ENCODE results near the gene FHL3.
"Not testable (repeated sequence)": the region's sequence is repeated elsewhere in the genome, so short reads cannot be mapped to it uniquely, and the experiment has no call there.

Gene FHL3

DNA sequence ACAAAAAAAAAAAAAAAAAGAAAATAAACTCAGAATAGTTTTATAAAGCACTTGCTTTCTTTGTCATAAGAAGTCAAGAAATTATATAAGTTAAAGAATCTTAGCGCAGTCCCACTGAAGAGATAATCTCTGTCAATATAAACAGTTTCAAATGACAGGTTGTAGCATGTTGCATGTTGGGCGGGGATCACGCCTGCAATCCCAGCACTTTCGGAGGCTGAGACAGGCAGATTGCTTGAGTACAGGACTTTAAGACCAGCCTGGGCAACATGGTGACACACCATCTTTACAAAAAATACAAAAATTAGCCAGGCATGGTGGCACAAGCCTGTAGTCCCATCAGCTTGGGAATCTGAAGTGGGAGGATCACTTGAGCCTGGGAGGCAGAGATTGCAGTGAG is 40.0 kb downstream of the FHL3 start:
- no peak for TF ChIP-seq CTCF (IDR thresholded peaks at IDR 0.05)
- H3K4me3 ChIP-seq, result no peak overlapping the region
- no peak for DNase-seq (ENCODE audit: low spot score)
- H3K27ac ChIP-seq, result no peak overlapping the region

GRCh38 chr1:37964106-37964505 is 41.2 kb downstream of the FHL3 start:
- DNase-seq (ENCODE audit: low spot score); H3K27ac ChIP-seq; H3K4me3 ChIP-seq: not testable (repeated sequence)

DNA sequence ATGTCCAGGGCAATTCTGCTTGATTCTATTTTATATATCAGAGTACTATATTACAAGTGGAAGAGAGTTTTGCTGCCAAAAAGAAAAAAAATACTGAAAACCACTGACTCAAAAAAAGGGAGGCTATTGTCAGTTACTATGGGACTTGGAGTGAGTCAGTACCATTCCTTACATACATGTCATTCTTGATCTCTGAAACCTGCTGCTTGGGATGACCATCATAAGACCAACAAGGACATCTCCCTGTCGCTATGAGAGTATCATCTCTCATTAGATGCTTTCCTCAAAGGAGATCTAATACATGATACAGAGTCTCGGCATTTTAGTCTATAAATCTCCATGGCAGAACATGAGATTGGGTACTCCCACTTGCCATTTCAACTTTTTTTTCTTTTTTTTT is 46.6 kb downstream of the FHL3 start:
- DNase-seq (ENCODE audit: low spot score), result no peak
- no peak overlapping the region for H3K27ac ChIP-seq
- H3K4me3 ChIP-seq, result no peak overlapping the region
- no peak for TF ChIP-seq CTCF (IDR thresholded peaks at IDR 0.05)

DNA sequence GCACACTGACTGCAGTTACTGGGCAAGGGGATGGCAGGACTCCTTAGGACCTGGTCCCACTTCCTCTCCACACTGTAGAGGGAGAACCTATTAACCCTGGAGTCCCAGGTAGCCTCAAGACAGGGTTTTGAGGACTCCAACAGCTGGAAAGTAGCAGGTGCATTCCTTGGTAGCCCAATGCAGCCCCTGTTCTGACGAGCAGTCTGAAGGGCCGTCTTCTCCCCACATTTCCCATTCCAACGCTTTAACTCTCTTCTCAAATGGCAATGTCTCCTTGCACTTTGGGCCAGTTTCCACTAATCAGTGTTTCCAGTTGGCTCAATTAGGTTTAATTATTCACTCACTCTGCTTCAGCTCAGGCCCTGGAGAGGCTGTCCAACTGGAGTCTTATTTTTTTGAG is 49.6 kb downstream of the FHL3 start:
- Histone ChIP-seq H3K4me3 (no peak overlapping the region), H3K27ac (no peak overlapping the region)
- no peak for TF ChIP-seq CTCF (IDR thresholded peaks at IDR 0.05)
- DNase-seq (ENCODE audit: low spot score), result no peak

- TF ChIP-seq CTCF (IDR thresholded peaks at IDR 0.05), result no peak
- H3K27ac ChIP-seq, result no peak overlapping the region
- DNase-seq (ENCODE audit: low spot score), result no peak
- no peak overlapping the region for H3K4me3 ChIP-seq
Measured at GRCh38 chr1:37954316-37954971, 50.9 kb downstream of the FHL3 start.

DNA sequence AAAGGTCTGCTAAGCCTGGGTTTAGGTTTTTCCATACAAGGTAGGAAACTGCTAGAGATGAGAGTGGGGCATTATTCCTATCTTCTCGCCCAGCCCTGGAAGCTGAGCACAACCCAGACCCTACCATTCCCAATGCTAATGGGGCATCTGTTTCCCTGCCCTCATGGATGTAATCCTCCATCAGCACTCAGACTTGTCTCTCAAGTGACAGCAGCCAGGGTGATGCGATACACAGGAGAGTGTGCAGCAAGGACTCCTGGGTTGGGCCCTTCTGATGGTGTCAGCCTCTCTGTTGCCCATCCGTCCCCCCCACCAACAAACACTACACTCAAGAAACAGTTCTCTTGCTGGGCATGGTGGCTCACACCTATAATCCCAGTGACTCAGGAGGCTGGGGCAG is 52.6 kb downstream of the FHL3 start:
- no peak overlapping the region for H3K27ac ChIP-seq
- no peak overlapping the region for H3K4me3 ChIP-seq
- no peak for DNase-seq (ENCODE audit: low spot score)
- no peak for TF ChIP-seq CTCF (IDR thresholded peaks at IDR 0.05)

GRCh38 chr1:37951783-37952624 is 53.3 kb downstream of the FHL3 start:
- H3K4me3 ChIP-seq, result no peak overlapping the region
- no peak overlapping the region for H3K27ac ChIP-seq
- TF ChIP-seq CTCF (IDR thresholded peaks at IDR 0.05), result no peak
- no peak for DNase-seq (ENCODE audit: low spot score)
